CD4-positive, CD25-positive, alpha-beta regulatory T cell (primary cell): ENCODE results near the gene SPINK5. TPM values are rescaled to one million over a fixed set of nuclear protein-coding genes. Genes with fewer than 3 reads are reported as not detected.

ENCODE experiments used
- ATAC-seq, 2 donors: fragments of 150-1000 bp; cut with Tn5 transposase; one replicate each; pipeline ENCODE4 v1.10.0; 2021; ENCODE audit warnings: low read depth in 2 of 2, moderate number of reproducible peaks in 2 of 2, moderate library complexity in 1 of 2
- DNase-seq, 3 donors: peaks; one replicate each; pipeline versions ENCODE4 v3.0.0 to v3.0.0-alpha.2; 2012 to 2022; ENCODE audit warnings: mixed read lengths in 1 of 3
- H3K27ac ChIP-seq: one replicate; pipeline ENCODE4 v1.7.0; 2013; ENCODE audit warnings: mild to moderate bottlenecking, low read length; ENCODE audit not compliant: insufficient read depth, poor library complexity, severe bottlenecking
- H3K27me3 ChIP-seq: one replicate; pipeline ENCODE4 v1.7.0; 2013; ENCODE audit warnings: low read length; ENCODE audit not compliant: control insufficient read depth, insufficient read depth
- H3K36me3 ChIP-seq: one replicate; pipeline ENCODE4 v1.7.0; 2013; ENCODE audit warnings: mild to moderate bottlenecking, low read length, moderate library complexity; ENCODE audit not compliant: control insufficient read depth, insufficient read depth
- H3K4me1 ChIP-seq: 2 replicates; pipeline ENCODE4 v1.7.0; 2013; ENCODE audit warnings: mild to moderate bottlenecking, low read length; ENCODE audit not compliant: insufficient read depth, control insufficient read depth, poor library complexity, severe bottlenecking
- H3K4me3 ChIP-seq: one replicate; pipeline ENCODE4 v1.7.0; 2013; ENCODE audit warnings: low read depth, mild to moderate bottlenecking, low read length, moderate library complexity
- H3K9me3 ChIP-seq, 2 experiments: 1 replicate in 1 of 2; 2 replicates in 1 of 2; pipeline ENCODE4 v1.7.0; 2013; ENCODE audit warnings: low read length in 2 of 2, mild to moderate bottlenecking in 1 of 2, moderate library complexity in 1 of 2; ENCODE audit not compliant: control insufficient read depth in 2 of 2
- H3K27ac Mint-ChIP-seq, 3 donors: one replicate each; pipeline ENCODE4 v1.8.0; 2020 to 2022; ENCODE audit warnings: mild to moderate bottlenecking in 3 of 3, mixed read lengths in 3 of 3, moderate library complexity in 2 of 3
- H3K27me3 Mint-ChIP-seq: one replicate; pipeline ENCODE4 v1.8.0; 2022; ENCODE audit warnings: mild to moderate bottlenecking, mixed read lengths
- H3K36me3 Mint-ChIP-seq: one replicate; pipeline ENCODE4 v1.8.0; 2020; ENCODE audit warnings: mixed read lengths
- H3K4me1 Mint-ChIP-seq, 4 donors: one replicate each; pipeline ENCODE4 v1.8.0; 2020 to 2022; ENCODE audit warnings: mixed read lengths in 4 of 4, mild to moderate bottlenecking in 1 of 4
- H3K4me3 Mint-ChIP-seq, 4 donors: one replicate each; pipeline ENCODE4 v1.8.0; 2020 to 2022; ENCODE audit warnings: mild to moderate bottlenecking in 4 of 4, mixed read lengths in 4 of 4, moderate library complexity in 3 of 4
- H3K9me3 Mint-ChIP-seq, 7 donors: one replicate each; pipeline ENCODE4 v1.8.0; 2020 to 2022; ENCODE audit warnings: mixed read lengths in 7 of 7, mild to moderate bottlenecking in 3 of 7, moderate library complexity in 2 of 7
- polyA plus RNA-seq, 4 donors: library from polyadenylated mRNA; unstranded; fragments of 300-500 nt; fragmentation: Illumina TruSeq; gene quantifications; one replicate each; pipeline ENCODE4 v1.2.3, GENCODE V29; 2021
- total RNA-seq: library from RNA; stranded (reverse); gene quantifications from one replicate; pipeline ENCODE4 v1.2.3, GENCODE V29; 2022

The SPINK5 gene
- total and polyA plus RNA-seq, 5 donors from 2014 or later = not detected

DNA sequence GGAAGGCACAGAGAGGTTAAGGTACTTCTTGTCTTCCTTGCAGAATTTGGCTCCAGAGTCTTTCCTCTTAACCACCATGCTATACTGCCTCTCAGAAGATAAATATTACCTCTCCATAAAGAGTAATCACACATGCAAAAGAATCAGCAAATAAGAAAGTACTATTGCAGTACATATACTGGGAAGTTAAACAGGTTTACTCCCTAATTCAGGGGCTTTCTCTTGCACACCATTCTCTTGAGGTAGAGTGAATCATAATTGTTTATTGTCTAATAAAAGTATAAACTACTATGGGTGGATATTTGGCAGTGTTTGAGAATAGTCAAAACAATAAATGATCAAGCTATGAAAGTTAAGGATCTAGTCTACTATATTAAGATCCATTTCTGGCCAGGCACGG, 40.4 kb downstream of the SPINK5 start:
- Histone ChIP-seq H3K9me3 (no peaks in the 10 kb centered on the region), H3K4me1 (no peaks in the 10 kb centered on the region), H3K36me3 (no peaks in the 10 kb centered on the region), H3K27me3 (no peaks in the 10 kb centered on the region), H3K27ac (no peak overlapping the region), H3K4me3 (no peak overlapping the region)
- Mint-ChIP-seq H3K4me3 (no peak overlapping the region), H3K36me3 (no peaks in the 10 kb centered on the region), H3K4me1 (no peaks in the 10 kb centered on the region), H3K27ac (no peak overlapping the region), H3K27me3 (no peaks in the 10 kb centered on the region), H3K9me3 (peaks cover 0 to 2% (median 0%) of the 10 kb centered on the region in 7 donors)
- ATAC-seq (no peak), DNase-seq (no peak)

DNA sequence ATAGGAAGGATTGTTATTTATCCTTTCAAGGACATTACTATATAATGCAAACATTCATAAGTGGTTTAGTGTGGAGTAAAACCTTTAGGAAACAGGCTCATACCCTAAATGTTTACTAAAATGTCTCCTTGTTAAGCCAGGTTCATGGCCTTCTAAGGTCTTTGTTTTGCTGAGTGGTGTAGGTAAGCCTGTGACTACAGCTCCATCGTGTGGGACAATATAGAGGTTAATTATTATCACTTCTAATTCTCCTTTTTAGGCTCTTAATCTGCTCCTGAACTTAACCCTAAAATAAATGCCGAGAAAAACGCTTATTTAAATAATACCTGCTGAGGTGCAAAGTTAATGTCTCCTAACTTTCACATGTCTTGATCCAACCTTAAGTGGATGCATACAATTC, 43.8 kb downstream of the SPINK5 start:
- Mint-ChIP-seq H3K9me3 (peaks cover 0 to 1% (median 0%) of the 10 kb centered on the region in 7 donors), H3K36me3 (no peaks in the 10 kb centered on the region), H3K4me1 (no peaks in the 10 kb centered on the region), H3K27me3 (no peaks in the 10 kb centered on the region), H3K4me3 (no peak overlapping the region), H3K27ac (no peak overlapping the region)
- H3K4me3 ChIP-seq = no peak overlapping the region
- no peak for ATAC-seq
- H3K27me3 ChIP-seq = no peaks in the 10 kb centered on the region
- no peaks in the 10 kb centered on the region for H3K36me3 ChIP-seq
- H3K4me1 ChIP-seq = no peaks in the 10 kb centered on the region
- no peaks in the 10 kb centered on the region for H3K9me3 ChIP-seq
- no peak overlapping the region for H3K27ac ChIP-seq
- DNase-seq = no peak

DNA sequence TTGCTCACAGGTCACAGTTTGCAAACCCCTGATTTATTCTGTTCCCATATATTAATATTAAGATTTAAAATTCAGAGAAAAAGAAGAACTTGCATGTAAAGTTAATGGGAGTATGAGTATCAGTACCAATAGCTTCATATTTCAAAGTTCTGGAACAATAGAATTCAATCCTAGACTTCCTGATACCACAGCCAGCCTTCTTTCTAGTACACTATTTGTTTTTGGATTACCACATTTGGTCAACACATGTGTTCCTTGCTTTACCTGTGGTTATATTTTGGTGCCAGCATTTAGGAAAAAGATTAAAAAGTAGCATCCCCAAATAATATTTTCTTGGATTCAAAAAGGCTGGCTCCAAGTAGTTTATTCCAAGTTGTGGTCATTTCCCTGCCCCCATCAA, 49.5 kb downstream of the SPINK5 start:
- no peaks in the 10 kb centered on the region for H3K27me3 ChIP-seq
- Mint-ChIP-seq H3K36me3 (no peaks in the 10 kb centered on the region), H3K4me1 (no peaks in the 10 kb centered on the region), H3K9me3 (peaks cover 0 to 1% (median 0%) of the 10 kb centered on the region in 7 donors), H3K4me3 (no peak overlapping the region), H3K27ac (no peak overlapping the region), H3K27me3 (peaks cover 4% of the 10 kb centered on the region)
- no peak for DNase-seq
- H3K36me3 ChIP-seq = no peaks in the 10 kb centered on the region
- no peak for ATAC-seq
- no peak overlapping the region for H3K4me3 ChIP-seq
- no peak overlapping the region for H3K27ac ChIP-seq
- H3K9me3 ChIP-seq = no peaks in the 10 kb centered on the region
- no peaks in the 10 kb centered on the region for H3K4me1 ChIP-seq

DNA sequence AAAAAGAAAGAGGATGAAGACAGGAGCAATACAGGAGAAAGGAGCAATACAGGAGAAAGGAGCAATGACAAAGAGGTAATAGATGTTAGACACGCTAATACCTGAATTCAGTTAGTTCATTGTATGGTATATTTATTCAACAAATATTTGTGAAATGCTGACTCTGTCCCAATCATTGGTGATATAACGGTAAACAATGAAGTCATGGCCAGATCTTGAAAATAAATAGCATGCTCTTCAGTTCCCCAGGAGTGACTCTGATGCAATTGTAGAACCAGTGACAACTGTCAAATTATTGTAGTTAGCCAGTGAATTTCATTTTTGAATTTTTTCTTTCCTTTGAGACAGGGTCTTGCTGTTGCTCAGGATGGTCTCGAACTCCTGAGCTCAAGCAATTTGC, 56.5 kb downstream of the SPINK5 start:
- Mint-ChIP-seq H3K4me3 (no peak overlapping the region), H3K4me1 (no peaks in the 10 kb centered on the region), H3K27me3 (no peaks in the 10 kb centered on the region), H3K36me3 (no peaks in the 10 kb centered on the region), H3K9me3 (no peaks in the 10 kb centered on the region), H3K27ac (no peak overlapping the region)
- Histone ChIP-seq H3K4me3 (no peak overlapping the region), H3K36me3 (no peaks in the 10 kb centered on the region), H3K27me3 (no peaks in the 10 kb centered on the region), H3K9me3 (no peaks in the 10 kb centered on the region), H3K4me1 (no peaks in the 10 kb centered on the region), H3K27ac (no peak overlapping the region)
- ATAC-seq = no peak
- no peak for DNase-seq

DNA sequence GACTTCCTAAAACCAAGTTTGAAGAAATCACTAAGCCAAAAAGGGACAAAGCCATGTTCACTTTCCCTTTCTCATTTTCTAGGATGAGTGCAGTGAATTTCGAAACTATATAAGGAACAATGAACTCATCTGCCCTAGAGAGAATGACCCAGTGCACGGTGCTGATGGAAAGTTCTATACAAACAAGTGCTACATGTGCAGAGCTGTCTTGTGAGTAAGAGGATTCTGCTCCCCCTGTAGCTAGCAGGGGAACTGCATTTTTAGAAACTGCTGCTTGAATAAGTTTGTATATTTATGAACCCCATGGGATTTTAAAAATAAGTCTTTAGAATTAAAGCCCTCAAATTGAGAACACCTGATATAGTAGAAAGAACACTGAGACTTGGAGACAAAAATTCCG, 61.9 kb downstream of the SPINK5 start:
- Mint-ChIP-seq H3K36me3 (no peaks in the 10 kb centered on the region), H3K9me3 (no peaks in the 10 kb centered on the region), H3K4me3 (no peak overlapping the region), H3K27me3 (peaks cover 2% of the 10 kb centered on the region), H3K4me1 (no peaks in the 10 kb centered on the region), H3K27ac (no peak overlapping the region)
- no peaks in the 10 kb centered on the region for H3K27me3 ChIP-seq
- H3K36me3 ChIP-seq = no peaks in the 10 kb centered on the region
- H3K27ac ChIP-seq = no peak overlapping the region
- no peaks in the 10 kb centered on the region for H3K4me1 ChIP-seq
- H3K9me3 ChIP-seq = no peaks in the 10 kb centered on the region
- DNase-seq = no peak
- ATAC-seq = no peak
- no peak overlapping the region for H3K4me3 ChIP-seq

DNA sequence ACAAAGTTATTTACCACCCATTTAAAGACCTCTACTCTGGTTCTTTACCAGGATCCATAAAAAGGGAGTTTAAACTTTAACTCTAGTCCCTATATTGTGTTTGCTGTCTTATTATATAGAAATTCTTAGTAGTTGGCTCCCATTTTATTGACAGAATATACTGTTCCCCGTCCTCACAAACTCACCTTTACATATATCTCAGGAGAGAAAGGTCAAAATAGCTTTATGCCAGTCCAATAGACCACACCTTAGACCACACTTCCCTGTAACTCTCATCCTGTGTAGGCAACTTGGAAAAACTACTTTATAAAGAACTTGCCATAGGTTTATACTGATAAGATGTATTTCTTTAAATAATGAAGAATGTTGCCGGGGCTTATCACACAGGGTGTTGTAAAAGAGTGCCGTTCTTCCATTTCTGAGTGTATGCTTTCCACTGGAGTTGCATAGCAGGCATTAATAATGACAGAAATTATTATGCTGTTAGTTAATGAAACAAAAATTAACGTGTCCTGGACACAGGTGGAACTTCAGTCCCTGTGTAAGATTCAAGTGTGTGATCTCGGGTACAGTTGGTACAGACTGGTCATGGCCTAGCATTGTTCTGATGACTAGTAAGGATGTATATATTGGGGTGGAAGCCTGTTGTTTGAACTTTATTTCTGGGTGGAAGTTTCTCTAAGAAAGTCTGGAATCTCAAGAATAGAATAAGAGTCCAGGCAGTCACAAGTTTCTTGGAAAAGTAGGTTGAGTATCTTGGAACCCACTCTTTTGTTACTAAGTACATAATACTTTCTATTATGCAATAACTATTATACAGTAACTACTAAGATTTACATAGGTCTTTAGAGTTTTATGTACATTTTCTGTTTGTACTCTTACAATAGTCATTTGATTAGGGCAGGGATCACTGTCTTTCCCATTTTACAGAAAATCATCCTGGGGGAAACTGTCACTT, 71.6 kb downstream of the SPINK5 start:
- Histone ChIP-seq H3K36me3 (no peaks in the 10 kb centered on the region), H3K4me3 (no peak overlapping the region), H3K4me1 (no peaks in the 10 kb centered on the region), H3K9me3 (no peaks in the 10 kb centered on the region), H3K27ac (no peak overlapping the region), H3K27me3 (no peaks in the 10 kb centered on the region)
- H3K27me3 Mint-ChIP-seq = peaks cover 4% of the 10 kb centered on the region
- DNase-seq (no peak), ATAC-seq (no peak)
- no peaks in the 10 kb centered on the region for H3K4me1 Mint-ChIP-seq
- H3K9me3 Mint-ChIP-seq = no peaks in the 10 kb centered on the region
- no peak overlapping the region for H3K4me3 Mint-ChIP-seq
- H3K27ac Mint-ChIP-seq = no peak overlapping the region
- H3K36me3 Mint-ChIP-seq = no peaks in the 10 kb centered on the region

DNA sequence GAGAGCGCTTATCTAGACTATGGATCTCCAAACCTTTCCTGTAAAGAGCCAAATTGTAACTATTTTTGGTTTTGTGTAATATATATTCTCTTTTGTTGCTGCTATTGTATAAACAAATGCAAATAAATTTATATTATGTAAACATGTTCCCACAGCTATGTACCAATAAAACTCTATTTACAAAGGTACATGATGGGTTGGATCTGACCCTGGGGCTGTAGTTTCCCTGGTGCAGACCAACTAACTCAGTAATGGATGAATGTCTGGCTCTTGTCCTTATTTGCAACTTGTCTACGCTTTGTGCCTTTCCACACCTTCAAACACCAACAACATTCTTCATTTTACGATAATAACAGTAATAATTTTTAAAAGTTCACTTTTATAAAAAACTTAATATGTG, 77.1 kb downstream of the SPINK5 start:
- Histone ChIP-seq H3K4me3 (no peak overlapping the region), H3K4me1 (no peaks in the 10 kb centered on the region), H3K27ac (no peak overlapping the region), H3K27me3 (no peaks in the 10 kb centered on the region), H3K9me3 (no peaks in the 10 kb centered on the region), H3K36me3 (no peaks in the 10 kb centered on the region)
- DNase-seq = no peak
- no peaks in the 10 kb centered on the region for H3K27me3 Mint-ChIP-seq
- H3K9me3 Mint-ChIP-seq = peaks cover 0 to 3% (median 0%) of the 10 kb centered on the region in 7 donors
- ATAC-seq = no peak
- no peak overlapping the region for H3K4me3 Mint-ChIP-seq
- H3K36me3 Mint-ChIP-seq = no peaks in the 10 kb centered on the region
- H3K27ac Mint-ChIP-seq = no peak overlapping the region
- H3K4me1 Mint-ChIP-seq = no peaks in the 10 kb centered on the region

DNA sequence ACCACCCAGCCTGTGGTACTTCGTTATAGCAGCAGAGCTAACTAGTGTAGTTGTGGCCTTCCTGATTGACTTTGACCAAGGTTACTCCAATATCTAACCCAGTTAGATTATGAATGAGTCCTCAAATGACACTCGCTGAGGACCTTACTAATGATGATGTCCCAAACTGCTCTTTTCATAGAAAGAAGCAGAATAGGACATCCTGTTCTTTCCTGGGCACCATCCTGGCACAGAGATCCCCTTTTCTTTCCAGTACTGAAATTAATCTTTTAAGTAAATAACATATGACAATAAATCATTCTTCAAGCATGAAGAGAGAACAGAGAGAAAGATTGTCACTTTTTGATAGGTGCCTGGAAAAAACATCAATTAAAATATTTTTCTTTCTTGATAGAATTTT, 77.9 kb downstream of the SPINK5 start:
- no peaks in the 10 kb centered on the region for H3K27me3 ChIP-seq
- ATAC-seq (no peak), DNase-seq (no peak)
- Mint-ChIP-seq H3K4me1 (no peaks in the 10 kb centered on the region), H3K27ac (no peak overlapping the region), H3K36me3 (no peaks in the 10 kb centered on the region), H3K27me3 (no peaks in the 10 kb centered on the region), H3K4me3 (no peak overlapping the region), H3K9me3 (peaks cover 0 to 3% (median 0%) of the 10 kb centered on the region in 7 donors)
- no peak overlapping the region for H3K4me3 ChIP-seq
- H3K36me3 ChIP-seq = no peaks in the 10 kb centered on the region
- H3K9me3 ChIP-seq = no peaks in the 10 kb centered on the region
- no peak overlapping the region for H3K27ac ChIP-seq
- no peaks in the 10 kb centered on the region for H3K4me1 ChIP-seq
